ENCODE measurements around the gene RNU1-3. TPM values are rescaled to one million over a fixed set of nuclear protein-coding genes. Genes with fewer than 3 reads are reported as not detected.
A peak's percentile ranks its signal among the peaks of the same experiment; 100 is the strongest.
"Not testable (repeated sequence)": the region's sequence is repeated elsewhere in the genome, so short reads cannot be mapped to it uniquely, and the experiment has no call there.

Gene RNU1-3
- total and polyA plus RNA-seq, 4 donors: under 0.01 to 16.7 (median under 0.01) TPM; not detected in 1

DNA sequence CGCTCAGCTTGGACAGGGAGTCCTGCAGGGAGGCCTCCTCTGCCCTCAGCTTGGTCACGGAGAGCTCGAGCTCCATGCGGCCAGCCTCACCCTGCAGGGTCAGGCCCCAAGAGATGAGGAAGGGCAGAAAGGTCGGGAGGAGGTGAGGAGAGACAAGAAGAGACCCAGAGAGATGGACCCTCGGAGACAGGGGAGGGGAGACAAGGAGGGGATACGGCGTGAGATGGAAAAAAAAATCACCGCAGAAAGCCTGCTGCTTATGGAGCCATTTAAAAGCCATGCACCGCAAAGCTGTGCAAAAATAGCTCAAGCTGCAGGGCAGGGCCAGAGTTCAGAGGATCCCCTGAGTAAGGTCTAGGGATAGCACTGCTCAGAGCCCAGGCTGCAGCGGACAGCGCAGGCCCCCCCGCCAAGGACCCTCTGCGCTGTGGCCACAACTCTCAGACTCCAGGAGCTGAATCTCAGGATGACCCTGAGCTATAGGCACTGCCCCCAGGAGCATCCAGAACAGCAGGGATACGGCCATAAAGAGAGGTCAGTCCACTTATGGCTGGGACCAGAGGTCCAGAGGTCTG lies 40.3 kb downstream of the RNU1-3 start:
- peak; percentile 43 for DNase-seq (ENCODE audit: low spot score)
- not testable (repeated sequence) for H3K9ac ChIP-seq (ENCODE audit: low read depth in 1 of 2, low read length in 2 of 2); H3K4me3 ChIP-seq (ENCODE audit: low read depth in 1 of 3, low read length in 3 of 3); H3K9me3 ChIP-seq (ENCODE audit: control insufficient read depth in 4 of 4, low read length in 3 of 4); H3K27me3 ChIP-seq (ENCODE audit: control insufficient read depth in 4 of 4, insufficient read depth in 4 of 4, low read length in 3 of 4); H3K27ac ChIP-seq (ENCODE audit: low read depth in 1 of 2, low read length in 2 of 2)
- Histone ChIP-seq H3K4me1 (ENCODE audit: control insufficient read depth in 4 of 4, insufficient read depth in 4 of 4, low read length in 3 of 4) (peaks cover 0 to 31% (median 25%) of the 10 kb centered on the region in 4 donors), H3K36me3 (ENCODE audit: control insufficient read depth in 4 of 4, insufficient read depth in 3 of 4, low read depth in 1 of 4, low read length in 3 of 4) (peaks cover 48 to 83% (median 56%) of the 10 kb centered on the region in 4 donors)
- 92% methylated on average over 15 of the region's 15 CpGs for WGBS

DNA sequence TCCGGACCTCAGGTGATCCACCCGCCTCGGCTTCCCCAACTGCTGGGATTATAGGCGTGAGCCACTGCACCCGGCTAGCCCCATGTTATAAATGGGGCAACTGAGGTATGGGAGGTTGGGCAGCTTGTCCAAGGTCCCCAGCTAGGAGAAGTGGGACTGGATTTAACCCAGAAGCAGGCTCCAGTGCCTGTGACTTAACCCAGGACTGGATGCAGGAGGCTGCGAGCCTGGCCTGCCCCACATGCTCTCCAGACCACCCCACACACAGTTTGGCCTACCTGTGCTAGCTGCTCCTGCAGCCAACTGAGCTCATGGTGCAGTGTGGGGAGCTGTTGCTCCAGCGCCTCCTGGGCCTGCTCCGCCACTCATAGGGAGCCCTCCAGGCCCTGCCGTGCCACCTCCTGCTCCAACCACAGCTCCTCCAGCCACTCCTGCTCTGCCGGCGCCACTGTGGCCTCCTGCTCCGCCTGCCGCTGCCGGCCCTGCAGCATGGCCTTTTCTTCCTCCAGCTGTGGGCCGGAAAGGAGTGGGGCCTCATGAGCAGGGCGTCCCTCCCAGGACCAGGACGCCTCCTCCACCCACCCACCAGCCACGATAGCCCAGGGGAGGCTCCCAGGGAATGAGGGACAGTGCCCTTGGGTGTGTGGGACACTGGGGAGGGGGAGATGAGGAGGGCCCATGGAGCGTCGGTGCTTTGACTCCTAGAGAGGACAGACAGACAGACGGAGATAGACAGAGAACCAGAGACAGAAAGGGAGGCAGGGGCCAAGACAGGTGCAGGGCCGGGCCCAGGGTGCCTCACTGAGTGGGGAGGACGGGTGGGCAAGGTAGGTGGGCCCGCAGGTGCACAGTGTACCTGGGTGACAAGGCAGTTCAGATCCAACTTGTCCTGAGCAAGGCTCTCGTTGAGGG lies 41.0 kb downstream of the RNU1-3 start:
- Histone ChIP-seq H3K27me3 (ENCODE audit: control insufficient read depth in 4 of 4, insufficient read depth in 4 of 4, low read length in 3 of 4) (no peaks in the 10 kb centered on the region), H3K4me3 (ENCODE audit: low read depth in 1 of 3, low read length in 3 of 3) (no peak overlapping the region), H3K27ac (ENCODE audit: low read depth in 1 of 2, low read length in 2 of 2) (no peak overlapping the region), H3K36me3 (ENCODE audit: control insufficient read depth in 4 of 4, insufficient read depth in 3 of 4, low read depth in 1 of 4, low read length in 3 of 4) (peaks cover 42 to 82% (median 54%) of the 10 kb centered on the region in 4 donors), H3K9me3 (ENCODE audit: control insufficient read depth in 4 of 4, low read length in 3 of 4) (no peaks in the 10 kb centered on the region), H3K4me1 (ENCODE audit: control insufficient read depth in 4 of 4, insufficient read depth in 4 of 4, low read length in 3 of 4) (peaks cover 0 to 31% (median 25%) of the 10 kb centered on the region in 4 donors), H3K9ac (ENCODE audit: low read depth in 1 of 2, low read length in 2 of 2) (no peak overlapping the region)
- TF ChIP-seq SP1 (IDR thresholded peaks at IDR 0.05): no peak
- no peak for TF ChIP-seq HNF4G (IDR thresholded peaks at IDR 0.05)
- no peak for TF ChIP-seq FOXA2 (IDR thresholded peaks at IDR 0.05)
- TF ChIP-seq, protein P1, sequence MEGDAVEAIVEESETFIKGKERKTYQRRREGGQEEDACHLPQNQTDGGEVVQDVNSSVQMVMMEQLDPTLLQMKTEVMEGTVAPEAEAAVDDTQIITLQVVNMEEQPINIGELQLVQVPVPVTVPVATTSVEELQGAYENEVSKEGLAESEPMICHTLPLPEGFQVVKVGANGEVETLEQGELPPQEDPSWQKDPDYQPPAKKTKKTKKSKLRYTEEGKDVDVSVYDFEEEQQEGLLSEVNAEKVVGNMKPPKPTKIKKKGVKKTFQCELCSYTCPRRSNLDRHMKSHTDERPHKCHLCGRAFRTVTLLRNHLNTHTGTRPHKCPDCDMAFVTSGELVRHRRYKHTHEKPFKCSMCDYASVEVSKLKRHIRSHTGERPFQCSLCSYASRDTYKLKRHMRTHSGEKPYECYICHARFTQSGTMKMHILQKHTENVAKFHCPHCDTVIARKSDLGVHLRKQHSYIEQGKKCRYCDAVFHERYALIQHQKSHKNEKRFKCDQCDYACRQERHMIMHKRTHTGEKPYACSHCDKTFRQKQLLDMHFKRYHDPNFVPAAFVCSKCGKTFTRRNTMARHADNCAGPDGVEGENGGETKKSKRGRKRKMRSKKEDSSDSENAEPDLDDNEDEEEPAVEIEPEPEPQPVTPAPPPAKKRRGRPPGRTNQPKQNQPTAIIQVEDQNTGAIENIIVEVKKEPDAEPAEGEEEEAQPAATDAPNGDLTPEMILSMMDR (IDR thresholded peaks at IDR 0.05; ENCODE audit: low read depth, low read length, missing input control): no peak
- no peak for TF ChIP-seq TAF1 (conservative IDR thresholded peaks at IDR 0.05)
- TF ChIP-seq GABPA (IDR thresholded peaks at IDR 0.05 in 1 of 2, conservative IDR thresholded peaks at IDR 0.05 in 1 of 2): no peak
- no peak for TF ChIP-seq HNF4A (conservative IDR thresholded peaks at IDR 0.05)
- TF ChIP-seq ATF3 (IDR thresholded peaks at IDR 0.05): no peak
- no peak for TF ChIP-seq JUND (IDR thresholded peaks at IDR 0.05)
- no peak for TF ChIP-seq EGR1 (IDR thresholded peaks at IDR 0.05; ENCODE audit: low read depth in 2 of 2)
- TF ChIP-seq YY1 (IDR thresholded peaks at IDR 0.05): no peak
- no peak for TF ChIP-seq RAD21 (IDR thresholded peaks at IDR 0.05)
- no peak for TF ChIP-seq REST (IDR thresholded peaks at IDR 0.05)
- no peak for TF ChIP-seq RXRA (IDR thresholded peaks at IDR 0.05)
- TF ChIP-seq FOXA1 (IDR thresholded peaks at IDR 0.05): no peak
- TF ChIP-seq, protein P2, sequence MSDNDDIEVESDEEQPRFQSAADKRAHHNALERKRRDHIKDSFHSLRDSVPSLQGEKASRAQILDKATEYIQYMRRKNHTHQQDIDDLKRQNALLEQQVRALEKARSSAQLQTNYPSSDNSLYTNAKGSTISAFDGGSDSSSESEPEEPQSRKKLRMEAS (IDR thresholded peaks at IDR 0.05): no peak
- no peak for TF ChIP-seq NR2F2 (IDR thresholded peaks at IDR 0.05)
- TF ChIP-seq, protein P3, sequence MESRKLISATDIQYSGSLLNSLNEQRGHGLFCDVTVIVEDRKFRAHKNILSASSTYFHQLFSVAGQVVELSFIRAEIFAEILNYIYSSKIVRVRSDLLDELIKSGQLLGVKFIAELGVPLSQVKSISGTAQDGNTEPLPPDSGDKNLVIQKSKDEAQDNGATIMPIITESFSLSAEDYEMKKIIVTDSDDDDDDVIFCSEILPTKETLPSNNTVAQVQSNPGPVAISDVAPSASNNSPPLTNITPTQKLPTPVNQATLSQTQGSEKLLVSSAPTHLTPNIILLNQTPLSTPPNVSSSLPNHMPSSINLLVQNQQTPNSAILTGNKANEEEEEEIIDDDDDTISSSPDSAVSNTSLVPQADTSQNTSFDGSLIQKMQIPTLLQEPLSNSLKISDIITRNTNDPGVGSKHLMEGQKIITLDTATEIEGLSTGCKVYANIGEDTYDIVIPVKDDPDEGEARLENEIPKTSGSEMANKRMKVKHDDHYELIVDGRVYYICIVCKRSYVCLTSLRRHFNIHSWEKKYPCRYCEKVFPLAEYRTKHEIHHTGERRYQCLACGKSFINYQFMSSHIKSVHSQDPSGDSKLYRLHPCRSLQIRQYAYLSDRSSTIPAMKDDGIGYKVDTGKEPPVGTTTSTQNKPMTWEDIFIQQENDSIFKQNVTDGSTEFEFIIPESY (IDR thresholded peaks at IDR 0.05): no peak
- no peak for DNase-seq (ENCODE audit: low spot score)
- WGBS: 91% methylated on average over 25 of the region's 25 CpGs

All from liver (tissue), 9 donors.